ENCODE data around the gene ATF4.

DNA sequence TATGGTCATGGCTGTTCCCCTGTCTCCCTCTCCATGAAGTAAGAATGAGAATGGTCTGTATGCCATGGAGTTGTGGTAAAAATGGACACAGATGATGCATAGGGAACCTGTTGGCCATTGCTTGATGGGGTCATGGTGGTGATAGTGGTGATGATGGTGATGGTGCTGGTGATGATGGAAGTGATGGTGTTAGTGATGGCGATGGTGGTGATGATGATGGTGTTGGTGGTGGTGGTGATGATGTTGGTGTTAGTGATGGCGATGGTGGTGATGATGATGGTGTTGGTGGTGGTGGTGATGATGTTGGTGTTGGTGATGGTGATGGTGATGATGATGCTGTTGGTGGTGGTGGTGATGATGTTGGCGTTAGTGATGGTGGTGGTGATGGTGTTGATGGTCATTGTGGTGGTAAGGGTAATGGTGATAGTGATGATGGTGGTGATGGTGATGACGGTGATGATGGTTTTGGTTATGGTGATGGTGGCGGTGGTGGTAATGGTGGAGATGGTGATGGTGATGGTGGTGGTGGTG, 45.1 kb downstream of the ATF4 start:
- TF ChIP-seq, protein P1, sequence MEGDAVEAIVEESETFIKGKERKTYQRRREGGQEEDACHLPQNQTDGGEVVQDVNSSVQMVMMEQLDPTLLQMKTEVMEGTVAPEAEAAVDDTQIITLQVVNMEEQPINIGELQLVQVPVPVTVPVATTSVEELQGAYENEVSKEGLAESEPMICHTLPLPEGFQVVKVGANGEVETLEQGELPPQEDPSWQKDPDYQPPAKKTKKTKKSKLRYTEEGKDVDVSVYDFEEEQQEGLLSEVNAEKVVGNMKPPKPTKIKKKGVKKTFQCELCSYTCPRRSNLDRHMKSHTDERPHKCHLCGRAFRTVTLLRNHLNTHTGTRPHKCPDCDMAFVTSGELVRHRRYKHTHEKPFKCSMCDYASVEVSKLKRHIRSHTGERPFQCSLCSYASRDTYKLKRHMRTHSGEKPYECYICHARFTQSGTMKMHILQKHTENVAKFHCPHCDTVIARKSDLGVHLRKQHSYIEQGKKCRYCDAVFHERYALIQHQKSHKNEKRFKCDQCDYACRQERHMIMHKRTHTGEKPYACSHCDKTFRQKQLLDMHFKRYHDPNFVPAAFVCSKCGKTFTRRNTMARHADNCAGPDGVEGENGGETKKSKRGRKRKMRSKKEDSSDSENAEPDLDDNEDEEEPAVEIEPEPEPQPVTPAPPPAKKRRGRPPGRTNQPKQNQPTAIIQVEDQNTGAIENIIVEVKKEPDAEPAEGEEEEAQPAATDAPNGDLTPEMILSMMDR (IDR thresholded peaks at IDR 0.05), result no peak
- TF ChIP-seq POLR2A (IDR thresholded peaks at IDR 0.05), result no peak

Data from body of pancreas (tissue), 4 donors.